ENCODE measurements around the gene NT5M. TPM values are rescaled to one million over a fixed set of nuclear protein-coding genes. Genes with fewer than 3 reads are reported as not detected.

NT5M gene
- total RNA-seq, 2 donors from 2014 or later: 6.5 to 11.8 TPM

- 90 to 92% methylated on average over 30 to 35 of the region's 35 CpGs for WGBS, 2 experiments (ENCODE audit: insufficient coverage in 1 of 2, insufficient read length in 1 of 2)
- H3K27me3 Mint-ChIP-seq (ENCODE audit: insufficient read depth): no peaks in the 10 kb centered on the region
- no peaks in the 10 kb centered on the region for H3K36me3 ChIP-seq (ENCODE audit: control insufficient read depth, insufficient read depth, low read length)
- H3K4me3 Mint-ChIP-seq: no peak overlapping the region
- H3K4me1 Mint-ChIP-seq: no peaks in the 10 kb centered on the region
- H3K9me3 Mint-ChIP-seq: no peaks in the 10 kb centered on the region
- no peaks in the 10 kb centered on the region for H3K9me3 ChIP-seq (ENCODE audit: control insufficient read depth, low read length)
- H3K9ac ChIP-seq (ENCODE audit: extremely low read depth, low read length, poor library complexity, severe bottlenecking): no peak overlapping the region
- H3K4me3 ChIP-seq (ENCODE audit: low read length): no peak overlapping the region
- peak; percentile 76 for DNase-seq
- peak overlapping the region; percentile 76 for H3K27ac Mint-ChIP-seq
- H3K27ac ChIP-seq (ENCODE audit: low read depth, low read length): no peak overlapping the region
- no peaks in the 10 kb centered on the region for H3K27me3 ChIP-seq (ENCODE audit: control insufficient read depth, insufficient read depth, low read length, poor library complexity, severe bottlenecking)
- H3K36me3 Mint-ChIP-seq (ENCODE audit: low read depth): no peaks in the 10 kb centered on the region
- TF ChIP-seq, protein P1, sequence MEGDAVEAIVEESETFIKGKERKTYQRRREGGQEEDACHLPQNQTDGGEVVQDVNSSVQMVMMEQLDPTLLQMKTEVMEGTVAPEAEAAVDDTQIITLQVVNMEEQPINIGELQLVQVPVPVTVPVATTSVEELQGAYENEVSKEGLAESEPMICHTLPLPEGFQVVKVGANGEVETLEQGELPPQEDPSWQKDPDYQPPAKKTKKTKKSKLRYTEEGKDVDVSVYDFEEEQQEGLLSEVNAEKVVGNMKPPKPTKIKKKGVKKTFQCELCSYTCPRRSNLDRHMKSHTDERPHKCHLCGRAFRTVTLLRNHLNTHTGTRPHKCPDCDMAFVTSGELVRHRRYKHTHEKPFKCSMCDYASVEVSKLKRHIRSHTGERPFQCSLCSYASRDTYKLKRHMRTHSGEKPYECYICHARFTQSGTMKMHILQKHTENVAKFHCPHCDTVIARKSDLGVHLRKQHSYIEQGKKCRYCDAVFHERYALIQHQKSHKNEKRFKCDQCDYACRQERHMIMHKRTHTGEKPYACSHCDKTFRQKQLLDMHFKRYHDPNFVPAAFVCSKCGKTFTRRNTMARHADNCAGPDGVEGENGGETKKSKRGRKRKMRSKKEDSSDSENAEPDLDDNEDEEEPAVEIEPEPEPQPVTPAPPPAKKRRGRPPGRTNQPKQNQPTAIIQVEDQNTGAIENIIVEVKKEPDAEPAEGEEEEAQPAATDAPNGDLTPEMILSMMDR (conservative IDR thresholded peaks at IDR 0.05): no peak
- H3K4me1 ChIP-seq (ENCODE audit: control insufficient read depth, insufficient read depth, low read length): no peaks in the 10 kb centered on the region
These were observed 49.0 kb downstream of the NT5M start for GRCh38 chr17:17351901-17352781.

GRCh38 chr17:17352836-17353624, 49.9 kb downstream of the NT5M start:
- H3K9me3 ChIP-seq (ENCODE audit: control insufficient read depth, low read length): no peaks in the 10 kb centered on the region
- no peaks in the 10 kb centered on the region for H3K4me1 Mint-ChIP-seq
- TF ChIP-seq, protein P1 (conservative IDR thresholded peaks at IDR 0.05): no peak
- no peaks in the 10 kb centered on the region for H3K4me1 ChIP-seq (ENCODE audit: control insufficient read depth, insufficient read depth, low read length)
- H3K27ac ChIP-seq (ENCODE audit: low read depth, low read length): no peak overlapping the region
- 93% methylated on average over 11 to 14 of the region's 14 CpGs for WGBS, 2 experiments (ENCODE audit: insufficient coverage in 1 of 2, insufficient read length in 1 of 2)
- no peak overlapping the region for H3K4me3 ChIP-seq (ENCODE audit: low read length)
- H3K27me3 Mint-ChIP-seq (ENCODE audit: insufficient read depth): no peaks in the 10 kb centered on the region
- H3K36me3 ChIP-seq (ENCODE audit: control insufficient read depth, insufficient read depth, low read length): no peaks in the 10 kb centered on the region
- H3K4me3 Mint-ChIP-seq: no peak overlapping the region
- no peak overlapping the region for H3K9ac ChIP-seq (ENCODE audit: extremely low read depth, low read length, poor library complexity, severe bottlenecking)
- DNase-seq: peak; percentile 44
- H3K9me3 Mint-ChIP-seq: no peaks in the 10 kb centered on the region
- no peaks in the 10 kb centered on the region for H3K27me3 ChIP-seq (ENCODE audit: control insufficient read depth, insufficient read depth, low read length, poor library complexity, severe bottlenecking)
- no peak overlapping the region for H3K27ac Mint-ChIP-seq
- H3K36me3 Mint-ChIP-seq (ENCODE audit: low read depth): no peaks in the 10 kb centered on the region

DNA sequence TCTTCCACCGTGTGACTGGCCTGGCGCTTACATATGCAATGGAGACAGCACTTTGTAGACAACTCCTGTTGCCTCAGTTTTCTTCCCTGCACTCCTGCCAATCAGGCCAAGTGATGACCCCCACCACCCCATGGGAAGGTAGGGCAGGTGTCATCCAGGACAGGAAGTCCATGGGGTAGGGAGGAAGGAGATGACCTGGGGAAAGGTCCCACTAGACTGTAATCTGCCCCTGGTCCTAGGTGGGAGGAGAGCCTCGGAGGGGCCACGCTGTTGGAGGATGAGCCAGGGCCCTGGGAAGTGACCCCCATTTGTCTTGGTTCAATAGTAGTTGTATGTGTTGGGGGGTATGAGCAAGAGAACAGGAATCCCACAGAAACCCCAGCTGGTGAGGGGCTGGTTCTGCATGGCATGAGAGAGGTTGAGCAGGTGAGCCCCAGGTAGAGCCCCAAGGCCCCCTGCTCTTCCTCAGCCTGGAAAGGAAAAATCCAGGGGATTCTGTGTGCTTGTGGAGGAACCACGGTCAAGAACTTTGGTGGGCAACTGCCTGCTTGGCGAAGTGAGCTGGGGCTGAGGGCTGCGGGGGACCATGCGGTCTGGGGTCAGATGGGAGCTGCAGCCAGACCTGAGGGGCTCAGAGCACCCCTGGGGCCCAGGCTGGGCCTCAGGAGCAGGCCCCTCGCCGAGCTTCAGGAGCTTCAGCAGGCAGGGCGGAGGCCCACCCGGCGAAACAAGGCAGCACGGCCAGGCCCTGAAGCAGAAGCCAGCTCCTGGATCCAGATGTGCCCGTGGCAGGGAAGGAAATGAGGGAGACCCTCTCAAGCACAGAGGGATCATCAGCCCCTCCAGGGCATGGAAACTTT, 50.7 kb downstream of the NT5M start:
- peaks cover 4% of the 10 kb centered on the region for H3K27me3 Mint-ChIP-seq (ENCODE audit: insufficient read depth)
- Histone ChIP-seq H3K4me3 (ENCODE audit: low read length) (no peak overlapping the region), H3K36me3 (ENCODE audit: control insufficient read depth, insufficient read depth, low read length) (no peaks in the 10 kb centered on the region), H3K9me3 (ENCODE audit: control insufficient read depth, low read length) (no peaks in the 10 kb centered on the region), H3K27ac (ENCODE audit: low read depth, low read length) (no peak overlapping the region), H3K4me1 (ENCODE audit: control insufficient read depth, insufficient read depth, low read length) (no peaks in the 10 kb centered on the region), H3K27me3 (ENCODE audit: control insufficient read depth, insufficient read depth, low read length, poor library complexity, severe bottlenecking) (no peaks in the 10 kb centered on the region), H3K9ac (ENCODE audit: extremely low read depth, low read length, poor library complexity, severe bottlenecking) (no peak overlapping the region)
- peaks cover 7% of the 10 kb centered on the region for H3K9me3 Mint-ChIP-seq
- peak; percentile 39 for DNase-seq
- H3K36me3 Mint-ChIP-seq (ENCODE audit: low read depth): peaks cover 3% of the 10 kb centered on the region
- no peak overlapping the region for H3K4me3 Mint-ChIP-seq
- H3K27ac Mint-ChIP-seq: no peak overlapping the region
- TF ChIP-seq, protein P1 (conservative IDR thresholded peaks at IDR 0.05): no peak
- H3K4me1 Mint-ChIP-seq: no peaks in the 10 kb centered on the region
- 93 to 96% methylated on average over 9 to 15 of the region's 15 CpGs for WGBS, 2 experiments (ENCODE audit: insufficient coverage in 1 of 2, insufficient read length in 1 of 2)
